HL-60 (cell line): ENCODE data around the gene PRMT1.

Source experiments
- DNase-seq, 2 experiments: peaks; one replicate each; pipeline ENCODE4 v3.0.0-alpha.2; 2010 to 2020; ENCODE audit warnings: low read depth in 1 of 2, low spot score in 1 of 2
- H3K27ac ChIP-seq: fragments of 250-450 bp; sonication (Bioruptor Pico); replicated peaks from 2 replicates; pipeline ENCODE4 v1.5.1; 2020; ENCODE audit warnings: mild to moderate bottlenecking, moderate library complexity
- H3K27me3 ChIP-seq: fragments of 250-450 bp; sonication (Bioruptor Pico); 2 replicates; pipeline ENCODE4 v1.5.1; 2021; ENCODE audit warnings: mild to moderate bottlenecking, moderate library complexity; ENCODE audit not compliant: insufficient read depth, poor library complexity, severe bottlenecking
- H3K4me3 ChIP-seq: replicated peaks from 2 replicates; pipeline ENCODE4 v1.5.1; 2011; ENCODE audit warnings: mild to moderate bottlenecking, control low read depth, low read length; ENCODE audit not compliant: insufficient read depth
- CTCF ChIP-seq: IDR thresholded peaks from one replicate; pipeline ENCODE4 v1.5.1; 2011; ENCODE audit warnings: low read length, control low read depth, inconsistent platforms; ENCODE audit not compliant: insufficient read depth
- GABPA ChIP-seq: IDR thresholded peaks from 2 replicates; pipeline ENCODE4 v1.6.1; 2012; ENCODE audit warnings: low read depth
- POLR2AphosphoS5 ChIP-seq: IDR thresholded peaks from 2 replicates; pipeline ENCODE4 v1.6.1; 2012; ENCODE audit warnings: low read depth
- REST ChIP-seq: IDR thresholded peaks from 2 replicates; pipeline ENCODE4 v1.6.1; 2012; ENCODE audit warnings: low read depth; ENCODE audit not compliant: insufficient replicate concordance
- SPI1 ChIP-seq: IDR thresholded peaks from 2 replicates; pipeline ENCODE4 v1.6.1; 2012; ENCODE audit warnings: low read depth, mild to moderate bottlenecking, borderline replicate concordance

PRMT1 gene

GRCh38 chr19:49645995-49646394, 31.1 kb upstream of the PRMT1 start:
- no peak for DNase-seq
- Histone ChIP-seq H3K27ac (no peak overlapping the region), H3K4me3 (no peak overlapping the region), H3K27me3 (no peaks in the 10 kb centered on the region)
- no peak for TF ChIP-seq CTCF
- no peak for TF ChIP-seq SPI1
- no peak for TF ChIP-seq REST
- TF ChIP-seq GABPA = no peak
- TF ChIP-seq POLR2AphosphoS5 = no peak

GRCh38 chr19:49646586-49646985, 30.5 kb upstream of the PRMT1 start:
- no peaks in the 10 kb centered on the region for H3K27me3 ChIP-seq
- TF ChIP-seq CTCF (no peak), POLR2AphosphoS5 (no peak), SPI1 (no peak), GABPA (no peak), REST (no peak)
- no peak overlapping the region for H3K4me3 ChIP-seq
- DNase-seq = no peak
- H3K27ac ChIP-seq = no peak overlapping the region

- no peak overlapping the region for H3K27ac ChIP-seq
- no peak for DNase-seq
- no peak overlapping the region for H3K4me3 ChIP-seq
- no peaks in the 10 kb centered on the region for H3K27me3 ChIP-seq
- TF ChIP-seq CTCF = no peak
- TF ChIP-seq POLR2AphosphoS5 = no peak
- no peak for TF ChIP-seq GABPA
- no peak for TF ChIP-seq REST
- no peak for TF ChIP-seq SPI1
Measured at GRCh38 chr19:49651029-49651819, 25.8 kb upstream of the PRMT1 start.
